Measurements from ENCODE around the gene FGD5.

DNA sequence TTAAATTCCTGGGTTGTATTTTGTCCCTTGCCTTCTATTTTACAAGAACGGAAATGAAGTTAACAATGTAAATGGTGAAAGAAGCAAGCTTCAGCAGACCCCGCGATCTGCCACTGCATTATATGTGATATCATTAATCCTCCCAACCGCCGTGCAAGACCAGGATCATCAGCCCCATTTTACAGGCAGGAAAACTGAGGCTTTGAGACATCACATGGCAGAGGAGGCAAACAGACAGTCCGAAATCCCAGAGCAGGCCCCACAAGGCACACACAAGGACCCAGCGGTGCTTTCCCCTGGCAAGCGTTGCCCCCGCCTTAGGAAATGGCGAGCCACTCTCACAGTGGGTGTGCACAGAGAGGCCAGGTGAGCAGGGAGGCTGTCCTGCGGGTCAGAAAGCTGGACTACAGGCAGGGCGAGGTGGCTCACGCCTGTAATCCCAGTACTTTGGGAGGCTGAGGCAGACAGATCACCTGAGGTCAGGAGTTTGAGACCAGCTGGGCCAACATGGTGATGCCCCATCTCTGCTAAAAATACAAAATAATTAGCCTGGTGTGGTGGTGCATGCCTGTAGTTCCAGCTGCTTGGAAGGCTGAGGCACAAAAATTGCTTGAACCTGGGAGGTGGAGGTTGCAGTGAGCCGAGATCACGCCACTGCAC, 16.2 kb downstream of the FGD5 start:
- TF ChIP-seq, protein P1, sequence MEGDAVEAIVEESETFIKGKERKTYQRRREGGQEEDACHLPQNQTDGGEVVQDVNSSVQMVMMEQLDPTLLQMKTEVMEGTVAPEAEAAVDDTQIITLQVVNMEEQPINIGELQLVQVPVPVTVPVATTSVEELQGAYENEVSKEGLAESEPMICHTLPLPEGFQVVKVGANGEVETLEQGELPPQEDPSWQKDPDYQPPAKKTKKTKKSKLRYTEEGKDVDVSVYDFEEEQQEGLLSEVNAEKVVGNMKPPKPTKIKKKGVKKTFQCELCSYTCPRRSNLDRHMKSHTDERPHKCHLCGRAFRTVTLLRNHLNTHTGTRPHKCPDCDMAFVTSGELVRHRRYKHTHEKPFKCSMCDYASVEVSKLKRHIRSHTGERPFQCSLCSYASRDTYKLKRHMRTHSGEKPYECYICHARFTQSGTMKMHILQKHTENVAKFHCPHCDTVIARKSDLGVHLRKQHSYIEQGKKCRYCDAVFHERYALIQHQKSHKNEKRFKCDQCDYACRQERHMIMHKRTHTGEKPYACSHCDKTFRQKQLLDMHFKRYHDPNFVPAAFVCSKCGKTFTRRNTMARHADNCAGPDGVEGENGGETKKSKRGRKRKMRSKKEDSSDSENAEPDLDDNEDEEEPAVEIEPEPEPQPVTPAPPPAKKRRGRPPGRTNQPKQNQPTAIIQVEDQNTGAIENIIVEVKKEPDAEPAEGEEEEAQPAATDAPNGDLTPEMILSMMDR (IDR thresholded peaks at IDR 0.05; ENCODE audit: low read length), result no peak
- TF ChIP-seq EZH2phosphoT487 (IDR thresholded peaks at IDR 0.05; ENCODE audit: low read length) (no peak), EZH2 (optimal IDR thresholded peaks at IDR 0.05; ENCODE audit: low read depth, low read length) (no peak)
